ENCODE data around the gene DOCK1.

The DOCK1 gene

DNA sequence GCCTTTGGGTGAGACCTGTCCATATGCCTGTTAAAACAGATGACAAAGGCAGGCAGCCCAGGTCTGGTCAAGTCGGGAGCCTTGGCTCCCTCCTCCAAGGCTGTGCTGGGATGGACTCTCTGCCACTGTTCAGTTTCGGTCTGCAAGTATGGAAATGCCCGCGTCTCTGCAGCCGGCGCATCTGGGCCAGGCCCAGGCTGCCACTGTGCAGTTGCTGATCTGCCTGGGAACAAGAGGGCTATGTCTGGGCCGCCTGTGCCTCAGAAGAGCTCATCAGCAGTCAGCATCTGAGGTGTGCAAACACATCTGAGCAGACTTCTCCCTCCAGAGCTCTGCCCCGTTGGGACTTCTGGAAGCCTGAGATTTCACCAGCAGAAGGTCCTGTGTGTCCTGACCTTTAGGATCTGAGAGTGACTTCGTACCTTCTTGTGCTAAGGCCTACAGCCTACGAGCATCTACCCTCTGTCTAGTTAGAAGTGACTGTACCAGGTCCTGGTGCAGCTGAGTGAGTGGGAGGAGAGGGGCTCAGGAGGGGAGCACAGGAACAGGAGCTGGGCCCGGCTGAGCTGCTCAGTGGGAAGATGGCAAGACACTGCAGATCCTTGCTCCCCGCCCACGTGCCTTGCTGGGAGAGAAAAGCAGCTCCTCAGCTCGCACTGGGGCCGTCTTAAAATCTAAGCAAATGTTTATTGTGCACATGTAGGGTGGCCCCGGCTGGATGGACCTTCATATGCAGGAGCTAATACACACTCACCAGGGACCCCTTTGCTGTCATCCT is 50.9 kb downstream of the DOCK1 start:
- DNase-seq, result no peak

DNA sequence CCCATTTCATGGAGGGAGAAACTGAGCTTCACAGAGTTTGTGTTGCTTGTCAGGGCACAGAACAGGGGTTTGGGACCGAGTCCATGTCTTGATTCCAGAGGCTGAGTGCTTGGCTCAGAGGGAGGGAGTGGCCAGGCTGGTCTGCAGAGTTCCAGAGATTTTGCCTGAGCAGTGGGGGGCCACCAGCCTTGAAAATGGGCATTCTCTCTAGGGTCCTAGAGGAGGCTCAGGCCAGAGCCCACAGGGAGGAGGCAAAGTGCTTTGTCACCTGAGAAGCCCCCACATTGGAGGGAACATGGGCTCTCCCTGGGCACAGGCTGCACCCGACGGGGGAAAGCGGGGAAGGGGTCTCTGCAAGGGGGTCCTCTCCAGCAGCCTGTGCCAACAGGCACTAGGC is 51.5 kb downstream of the DOCK1 start:
- DNase-seq, result no peak

- DNase-seq, result no peak
Measured at GRCh38 chr10:126957111-126957510, 51.9 kb downstream of the DOCK1 start.

DNA sequence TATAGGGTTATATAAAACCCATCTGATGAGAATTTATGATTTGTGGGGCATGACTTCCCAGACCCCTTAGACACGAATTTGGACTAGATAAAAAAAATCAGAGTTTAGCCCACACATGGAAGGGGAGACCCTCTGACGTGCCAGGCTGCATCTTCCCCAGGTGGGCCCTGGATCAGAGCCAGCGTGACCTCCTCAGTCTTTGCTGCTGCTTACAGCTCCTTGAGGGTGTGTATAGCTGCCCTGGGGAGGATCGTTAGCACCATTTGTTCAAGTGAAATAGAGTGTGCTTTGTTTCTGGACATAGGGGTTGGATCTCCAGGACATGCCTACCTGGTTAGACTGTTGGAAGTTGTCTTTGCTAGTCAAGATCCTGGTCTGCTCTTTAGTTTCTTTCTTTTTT is 54.2 kb downstream of the DOCK1 start:
- DNase-seq, result no peak

GRCh38 chr10:126959906-126960685 is 54.9 kb downstream of the DOCK1 start:
- no peak for DNase-seq

GRCh38 chr10:126963354-126963753 is 58.1 kb downstream of the DOCK1 start:
- DNase-seq, result no peak

- no peak for DNase-seq
Measured at GRCh38 chr10:126964190-126964589, 59.0 kb downstream of the DOCK1 start.

- DNase-seq, result no peak
Measured at GRCh38 chr10:126966938-126967337, 61.7 kb downstream of the DOCK1 start.

DNA sequence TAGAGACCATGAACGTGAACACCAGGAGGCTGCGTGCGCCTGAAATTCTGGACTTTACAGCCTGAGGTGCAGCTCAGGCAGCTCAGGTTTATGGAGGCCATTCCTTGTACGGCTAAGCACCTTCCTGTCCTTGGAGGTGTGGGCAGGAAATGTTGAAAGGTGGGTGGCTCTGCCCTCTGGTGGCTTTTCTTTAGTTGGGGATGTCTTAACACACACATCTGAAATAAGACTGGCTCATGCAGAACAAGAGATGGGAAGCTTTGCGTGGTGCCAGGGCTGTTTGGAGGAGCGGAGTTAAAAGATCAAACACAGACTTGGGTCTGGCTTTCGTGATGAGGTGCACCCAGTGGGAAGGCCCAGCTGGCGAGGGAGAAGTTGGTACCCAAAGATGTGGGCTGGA is 64.1 kb downstream of the DOCK1 start:
- DNase-seq, result no peak

GRCh38 chr10:126972635-126973414 is 67.6 kb downstream of the DOCK1 start:
- no peak for DNase-seq

GRCh38 chr10:126975221-126975620 is 70.0 kb downstream of the DOCK1 start:
- DNase-seq, result no peak

- DNase-seq, result no peak
Measured at GRCh38 chr10:126977216-126977615, 72.0 kb downstream of the DOCK1 start.

- DNase-seq, result no peak
Measured at GRCh38 chr10:126979311-126979710, 74.1 kb downstream of the DOCK1 start.

DNA sequence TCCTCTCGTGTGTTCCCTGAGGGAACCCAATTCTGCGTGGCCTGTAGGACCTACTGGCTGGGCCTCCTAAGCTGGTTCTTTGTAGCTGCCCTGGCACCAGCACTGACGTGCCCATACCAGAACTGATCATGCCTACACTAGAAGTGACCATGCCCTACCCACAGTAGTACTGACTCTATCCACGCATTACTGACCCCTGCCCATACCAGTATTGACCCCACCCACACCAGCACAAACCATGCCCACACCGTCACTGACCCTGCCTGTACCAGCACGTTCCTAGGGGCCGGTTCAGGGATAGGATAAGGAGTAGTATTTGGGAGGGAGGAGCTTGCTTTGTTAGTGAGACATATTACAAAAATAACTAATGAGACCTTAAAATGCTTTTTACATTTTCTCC is 88.0 kb downstream of the DOCK1 start:
- DNase-seq, result no peak

DNA sequence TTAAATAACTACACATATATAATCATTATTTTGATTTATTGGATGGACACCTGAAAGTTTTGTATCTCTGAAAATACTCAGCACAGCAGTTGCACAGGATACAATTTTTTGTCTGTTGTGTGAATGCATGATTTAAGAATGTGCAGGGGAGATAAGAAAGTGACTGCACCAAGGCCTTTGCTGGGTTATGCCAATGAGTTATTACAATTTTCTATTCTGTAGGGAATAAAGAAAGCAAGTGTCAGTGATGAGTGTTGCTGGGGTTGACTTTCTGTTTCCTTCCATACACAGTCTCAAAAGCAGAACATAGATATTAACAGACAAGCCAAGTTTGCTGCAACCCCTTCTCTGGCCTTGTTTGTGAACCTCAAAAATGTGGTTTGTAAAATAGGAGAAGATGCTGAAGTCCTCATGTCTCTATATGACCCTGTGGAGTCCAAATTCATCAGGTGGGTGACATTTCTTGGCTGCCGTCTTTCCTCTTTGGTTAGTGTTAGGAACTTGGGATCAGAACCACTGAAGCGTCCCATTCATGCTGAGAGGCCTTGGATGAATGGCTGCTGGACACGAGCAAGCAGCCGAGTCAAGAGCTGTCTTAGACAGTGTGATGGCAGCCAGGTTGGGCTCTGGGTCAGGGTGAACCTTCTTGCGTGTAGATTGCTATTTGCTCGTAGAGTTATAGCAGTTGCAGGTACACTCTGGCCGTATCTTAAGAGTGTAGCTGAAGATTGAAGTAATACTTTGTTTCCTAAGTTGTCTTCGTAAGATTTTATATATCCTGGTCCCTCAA is 92.8 kb downstream of the DOCK1 start:
- no peak for DNase-seq

DNA sequence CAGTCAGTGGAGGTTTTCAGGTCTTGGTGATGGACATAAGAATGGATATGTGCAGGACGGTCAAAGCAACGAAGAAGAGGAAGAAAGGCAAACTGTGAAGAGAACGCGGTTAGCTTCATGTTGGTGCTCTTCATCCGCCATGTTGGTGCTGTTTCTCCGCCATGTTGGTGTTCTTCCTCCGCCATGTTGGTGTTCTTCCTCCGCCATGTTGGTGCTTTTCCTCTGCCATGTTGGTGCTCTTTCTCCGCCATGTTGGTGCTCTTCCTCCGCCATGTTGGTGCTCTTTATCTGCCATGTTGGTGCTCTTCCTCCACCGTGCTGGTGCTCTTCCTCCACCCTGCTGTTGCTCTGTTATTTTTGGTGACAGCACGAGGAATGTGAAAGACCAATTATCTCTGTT is 95.4 kb downstream of the DOCK1 start:
- DNase-seq, result no peak

DNA sequence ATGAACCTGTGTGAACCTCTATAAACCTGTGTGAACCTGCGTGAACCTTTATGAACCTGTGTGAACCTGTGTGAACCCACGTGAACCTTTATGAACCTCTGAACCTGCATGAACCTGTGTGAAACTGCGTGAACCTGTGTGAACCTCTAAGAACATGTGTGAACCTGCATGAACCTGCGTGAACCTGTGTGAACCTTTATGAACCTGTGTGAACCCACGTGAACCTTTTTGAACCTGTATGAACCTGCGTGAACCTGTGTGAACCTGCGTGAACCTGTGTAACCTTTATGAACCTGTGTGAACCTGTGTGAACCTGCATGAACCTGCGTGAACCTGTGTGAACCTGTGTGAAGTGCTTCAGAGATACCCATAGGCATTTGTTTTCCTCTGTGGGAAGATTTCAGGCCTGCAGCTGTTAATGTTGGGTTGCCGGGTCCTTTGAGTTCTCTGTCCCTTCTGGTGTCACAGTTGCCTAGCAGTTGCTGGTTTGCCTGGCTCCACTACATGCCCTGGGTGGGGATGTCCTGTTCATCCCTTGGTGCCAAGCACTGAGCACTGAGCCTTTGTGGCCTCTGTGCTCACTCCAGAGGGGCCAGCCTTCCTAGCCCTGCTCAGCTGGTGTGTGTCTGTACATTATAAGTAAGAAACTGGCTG is 97.9 kb downstream of the DOCK1 start:
- DNase-seq, result no peak

- DNase-seq, result no peak
Measured at GRCh38 chr10:127006453-127006852, 101.2 kb downstream of the DOCK1 start.

- DNase-seq, result no peak
Measured at GRCh38 chr10:127009366-127009765, 104.1 kb downstream of the DOCK1 start.

- no peak for DNase-seq
Measured at GRCh38 chr10:127011174-127011573, 105.9 kb downstream of the DOCK1 start.

GRCh38 chr10:127012071-127012768 is 107.0 kb downstream of the DOCK1 start:
- no peak for DNase-seq

- DNase-seq, result no peak
Measured at GRCh38 chr10:127012769-127013152, 107.5 kb downstream of the DOCK1 start.

Data from stimulated activated CD4-positive, alpha-beta T cell treated with anti-CD3 and anti-CD28 coated beads, Interleukin-2, amount 100 ng/mL, for 24 hours (primary cell).